HepG2 (cell line): ENCODE data around the gene CCDC6. TPM values are rescaled to one million over a fixed set of nuclear protein-coding genes. Genes with fewer than 3 reads are reported as not detected.

Experiments used
- HNRNPH1 ChIP-seq: fragments of 200-400 bp; formaldehyde crosslinking; optimal IDR thresholded peaks from 2 replicates; pipeline ENCODE3; 2017; ENCODE audit warnings: mild to moderate bottlenecking, low read depth, low read length
- NFKB2 ChIP-seq: sonication (generic); formaldehyde crosslinking; IDR thresholded peaks from 2 replicates; pipeline ENCODE4 v1.4.0; 2020; ENCODE audit warnings: missing genetic modification reagents, borderline replicate concordance
- NR2C2 ChIP-seq: sonication (generic); formaldehyde crosslinking; IDR thresholded peaks from 2 replicates; pipeline ENCODE4 v1.4.0; 2020; ENCODE audit warnings: missing genetic modification reagents, mild to moderate bottlenecking, moderate library complexity, borderline replicate concordance
- NR2F1 ChIP-seq, 2 experiments: fragments of 450-650 bp in 1 of 2; formaldehyde crosslinking in 1 of 2; IDR thresholded peaks; 2 replicates each; pipeline versions ENCODE4 v1.5.0 to v1.6.1; 2016 to 2020; ENCODE audit warnings: mild to moderate bottlenecking in 1 of 2, missing compliant biosample characterization in 1 of 2, missing genetic modification reagents in 1 of 2, moderate library complexity in 1 of 2
- SAP130 ChIP-seq: IDR thresholded peaks from 2 replicates; pipeline ENCODE4 v1.6.1; 2016; ENCODE audit warnings: low read depth
- SRSF9 ChIP-seq: fragments of 200-400 bp; formaldehyde crosslinking; IDR thresholded peaks from 2 replicates; pipeline ENCODE4 v1.6.1; 2018; ENCODE audit warnings: borderline replicate concordance, mild to moderate bottlenecking, low read depth, low read length; ENCODE audit not compliant: insufficient read depth, poor library complexity, severe bottlenecking
- ZNF546 ChIP-seq: sonication (generic); formaldehyde crosslinking; conservative IDR thresholded peaks from 2 replicates; pipeline ENCODE4 v1.8.1; 2023; ENCODE audit warnings: mild to moderate bottlenecking, missing genetic modification reagents
- ZNF788 ChIP-seq: sonication (generic); formaldehyde crosslinking; IDR thresholded peaks from 2 replicates; pipeline ENCODE4 v1.5.0; 2020; ENCODE audit warnings: mild to moderate bottlenecking, missing genetic modification reagents, borderline replicate concordance
- polyA plus RNA-seq, 8 experiments: library from polyadenylated mRNA; depleted of rRNA in 3 of 8; stranded (reverse) in 7 of 8; unstranded in 1 of 8; fragments of >200 nt; fragmentation: Illumina TruSeq in 4 of 8; extraction: Trizol in 4 of 8; gene quantifications; 2 replicates each; pipeline versions ENCODE4 v1.2.1 to v1.2.3, GENCODE V29; 2011 to 2016; ENCODE audit warnings: low read depth in 4 of 8, missing spikeins in 1 of 8, mixed read lengths in 1 of 8; ENCODE audit not compliant: insufficient read depth in 1 of 8
- total RNA-seq, 5 experiments: library from RNA; depleted of rRNA; stranded (reverse); fragments of >200 nt; fragmentation: Illumina TruSeq; extraction: Trizol; gene quantifications; 2 replicates each; pipeline ENCODE4 v1.2.3, GENCODE V29; 2016; ENCODE audit warnings: low read depth in 1 of 5
- TF ChIP-seq, protein P1 (sequence below): sonication (generic); formaldehyde crosslinking; conservative IDR thresholded peaks from 2 replicates; pipeline ENCODE4 v1.8.0; 2022; ENCODE audit warnings: low read depth, missing genetic modification reagents
- TF ChIP-seq, protein P2 (sequence below): fragments of 450-650 bp; IDR thresholded peaks from 2 replicates; pipeline ENCODE4 v1.6.1; 2016
- TF ChIP-seq, protein P3 (sequence below): sonication (generic); formaldehyde crosslinking; IDR thresholded peaks from 2 replicates; pipeline ENCODE4 v1.9.0; 2022; ENCODE audit warnings: missing genetic modification reagents, mild to moderate bottlenecking, borderline replicate concordance
- TF ChIP-seq, protein P4 (sequence below): sonication (generic); formaldehyde crosslinking; IDR thresholded peaks from 2 replicates; pipeline ENCODE4 v1.4.0; 2020; ENCODE audit warnings: missing genetic modification reagents
- TF ChIP-seq, protein P5 (sequence below): IDR thresholded peaks from 2 replicates; pipeline ENCODE4 v1.6.1; 2016; ENCODE audit warnings: control low read depth
- TF ChIP-seq, protein P6 (sequence below): IDR thresholded peaks from 2 replicates; pipeline ENCODE4 v1.6.1; 2012; ENCODE audit warnings: inconsistent platforms

CCDC6 gene
- total and polyA plus RNA-seq, 2 of the 13 experiments (the other 11 are each of a cell fraction or from before 2014, with no cell fraction given) = 17.9 to 18.3 TPM

DNA sequence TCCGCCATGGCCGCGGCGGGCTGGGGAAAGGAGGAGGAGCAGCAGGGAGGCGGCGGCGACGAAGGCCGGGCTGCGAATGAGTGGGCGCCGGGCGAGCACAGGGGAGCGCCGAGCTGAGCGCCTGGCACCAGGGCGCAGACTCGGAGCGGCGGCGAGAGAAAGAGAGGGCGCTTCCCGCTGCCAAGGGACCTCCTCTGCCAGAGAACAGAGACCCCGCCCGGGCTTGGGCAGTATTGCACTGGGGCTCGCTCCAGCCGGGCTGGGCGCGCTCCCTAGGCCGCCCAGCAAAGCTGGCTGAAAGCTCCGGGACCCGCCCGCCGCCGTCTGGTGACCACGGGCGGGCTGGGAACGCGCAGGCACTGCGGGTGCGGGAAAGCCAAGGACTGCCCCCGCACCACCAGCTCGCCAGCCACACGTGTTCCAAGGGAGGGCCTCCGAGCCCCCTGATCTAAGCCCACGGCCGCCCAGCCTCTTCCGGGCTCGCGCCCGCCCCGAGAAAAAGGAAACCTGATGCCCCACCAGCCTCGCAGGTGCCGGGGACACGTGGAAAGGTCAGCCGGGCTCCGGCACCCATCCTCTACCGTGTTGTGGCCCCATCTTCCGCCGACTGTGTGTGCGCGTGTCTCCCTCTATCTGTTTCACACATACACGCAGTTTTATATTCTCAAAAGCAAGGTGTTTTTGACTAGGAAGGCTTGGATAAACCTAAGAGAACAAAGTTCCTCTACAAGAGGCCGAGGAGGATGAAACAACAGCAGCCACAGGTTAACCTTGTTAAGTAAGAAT is at the start of gene CCDC6 (continued):
- TF ChIP-seq, protein P1, sequence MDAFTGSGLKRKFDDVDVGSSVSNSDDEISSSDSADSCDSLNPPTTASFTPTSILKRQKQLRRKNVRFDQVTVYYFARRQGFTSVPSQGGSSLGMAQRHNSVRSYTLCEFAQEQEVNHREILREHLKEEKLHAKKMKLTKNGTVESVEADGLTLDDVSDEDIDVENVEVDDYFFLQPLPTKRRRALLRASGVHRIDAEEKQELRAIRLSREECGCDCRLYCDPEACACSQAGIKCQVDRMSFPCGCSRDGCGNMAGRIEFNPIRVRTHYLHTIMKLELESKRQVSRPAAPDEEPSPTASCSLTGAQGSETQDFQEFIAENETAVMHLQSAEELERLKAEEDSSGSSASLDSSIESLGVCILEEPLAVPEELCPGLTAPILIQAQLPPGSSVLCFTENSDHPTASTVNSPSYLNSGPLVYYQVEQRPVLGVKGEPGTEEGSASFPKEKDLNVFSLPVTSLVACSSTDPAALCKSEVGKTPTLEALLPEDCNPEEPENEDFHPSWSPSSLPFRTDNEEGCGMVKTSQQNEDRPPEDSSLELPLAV (CRISPR knock-in tag) = no peak
- TF ChIP-seq ZNF788 = peak; percentile 77; the same call in 1 of the 2 replicates
- no peak for TF ChIP-seq ZNF546 (CRISPR knock-in tag)
- TF ChIP-seq NFKB2 = peak; percentile 89; the same call in 1 of the 2 replicates
- TF ChIP-seq, protein P2, sequence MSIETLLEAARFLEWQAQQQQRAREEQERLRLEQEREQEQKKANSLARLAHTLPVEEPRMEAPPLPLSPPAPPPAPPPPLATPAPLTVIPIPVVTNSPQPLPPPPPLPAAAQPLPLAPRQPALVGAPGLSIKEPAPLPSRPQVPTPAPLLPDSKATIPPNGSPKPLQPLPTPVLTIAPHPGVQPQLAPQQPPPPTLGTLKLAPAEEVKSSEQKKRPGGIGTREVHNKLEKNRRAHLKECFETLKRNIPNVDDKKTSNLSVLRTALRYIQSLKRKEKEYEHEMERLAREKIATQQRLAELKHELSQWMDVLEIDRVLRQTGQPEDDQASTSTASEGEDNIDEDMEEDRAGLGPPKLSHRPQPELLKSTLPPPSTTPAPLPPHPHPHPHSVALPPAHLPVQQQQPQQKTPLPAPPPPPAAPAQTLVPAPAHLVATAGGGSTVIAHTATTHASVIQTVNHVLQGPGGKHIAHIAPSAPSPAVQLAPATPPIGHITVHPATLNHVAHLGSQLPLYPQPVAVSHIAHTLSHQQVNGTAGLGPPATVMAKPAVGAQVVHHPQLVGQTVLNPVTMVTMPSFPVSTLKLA = peak; percentile 73
- TF ChIP-seq, protein P3, sequence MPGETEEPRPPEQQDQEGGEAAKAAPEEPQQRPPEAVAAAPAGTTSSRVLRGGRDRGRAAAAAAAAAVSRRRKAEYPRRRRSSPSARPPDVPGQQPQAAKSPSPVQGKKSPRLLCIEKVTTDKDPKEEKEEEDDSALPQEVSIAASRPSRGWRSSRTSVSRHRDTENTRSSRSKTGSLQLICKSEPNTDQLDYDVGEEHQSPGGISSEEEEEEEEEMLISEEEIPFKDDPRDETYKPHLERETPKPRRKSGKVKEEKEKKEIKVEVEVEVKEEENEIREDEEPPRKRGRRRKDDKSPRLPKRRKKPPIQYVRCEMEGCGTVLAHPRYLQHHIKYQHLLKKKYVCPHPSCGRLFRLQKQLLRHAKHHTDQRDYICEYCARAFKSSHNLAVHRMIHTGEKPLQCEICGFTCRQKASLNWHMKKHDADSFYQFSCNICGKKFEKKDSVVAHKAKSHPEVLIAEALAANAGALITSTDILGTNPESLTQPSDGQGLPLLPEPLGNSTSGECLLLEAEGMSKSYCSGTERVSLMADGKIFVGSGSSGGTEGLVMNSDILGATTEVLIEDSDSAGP (CRISPR knock-in tag) = peak; percentile 91
- TF ChIP-seq NR2F1 (CRISPR knock-in tag; IDR thresholded peaks at IDR 0.05) = peak; percentile 75 to 92
- peak; percentile 77 for TF ChIP-seq SAP130 (CRISPR knock-in tag)
- TF ChIP-seq NR2C2 (CRISPR knock-in tag) = peak; percentile 79; the same call in 1 of the 2 replicates
- TF ChIP-seq, protein P4, sequence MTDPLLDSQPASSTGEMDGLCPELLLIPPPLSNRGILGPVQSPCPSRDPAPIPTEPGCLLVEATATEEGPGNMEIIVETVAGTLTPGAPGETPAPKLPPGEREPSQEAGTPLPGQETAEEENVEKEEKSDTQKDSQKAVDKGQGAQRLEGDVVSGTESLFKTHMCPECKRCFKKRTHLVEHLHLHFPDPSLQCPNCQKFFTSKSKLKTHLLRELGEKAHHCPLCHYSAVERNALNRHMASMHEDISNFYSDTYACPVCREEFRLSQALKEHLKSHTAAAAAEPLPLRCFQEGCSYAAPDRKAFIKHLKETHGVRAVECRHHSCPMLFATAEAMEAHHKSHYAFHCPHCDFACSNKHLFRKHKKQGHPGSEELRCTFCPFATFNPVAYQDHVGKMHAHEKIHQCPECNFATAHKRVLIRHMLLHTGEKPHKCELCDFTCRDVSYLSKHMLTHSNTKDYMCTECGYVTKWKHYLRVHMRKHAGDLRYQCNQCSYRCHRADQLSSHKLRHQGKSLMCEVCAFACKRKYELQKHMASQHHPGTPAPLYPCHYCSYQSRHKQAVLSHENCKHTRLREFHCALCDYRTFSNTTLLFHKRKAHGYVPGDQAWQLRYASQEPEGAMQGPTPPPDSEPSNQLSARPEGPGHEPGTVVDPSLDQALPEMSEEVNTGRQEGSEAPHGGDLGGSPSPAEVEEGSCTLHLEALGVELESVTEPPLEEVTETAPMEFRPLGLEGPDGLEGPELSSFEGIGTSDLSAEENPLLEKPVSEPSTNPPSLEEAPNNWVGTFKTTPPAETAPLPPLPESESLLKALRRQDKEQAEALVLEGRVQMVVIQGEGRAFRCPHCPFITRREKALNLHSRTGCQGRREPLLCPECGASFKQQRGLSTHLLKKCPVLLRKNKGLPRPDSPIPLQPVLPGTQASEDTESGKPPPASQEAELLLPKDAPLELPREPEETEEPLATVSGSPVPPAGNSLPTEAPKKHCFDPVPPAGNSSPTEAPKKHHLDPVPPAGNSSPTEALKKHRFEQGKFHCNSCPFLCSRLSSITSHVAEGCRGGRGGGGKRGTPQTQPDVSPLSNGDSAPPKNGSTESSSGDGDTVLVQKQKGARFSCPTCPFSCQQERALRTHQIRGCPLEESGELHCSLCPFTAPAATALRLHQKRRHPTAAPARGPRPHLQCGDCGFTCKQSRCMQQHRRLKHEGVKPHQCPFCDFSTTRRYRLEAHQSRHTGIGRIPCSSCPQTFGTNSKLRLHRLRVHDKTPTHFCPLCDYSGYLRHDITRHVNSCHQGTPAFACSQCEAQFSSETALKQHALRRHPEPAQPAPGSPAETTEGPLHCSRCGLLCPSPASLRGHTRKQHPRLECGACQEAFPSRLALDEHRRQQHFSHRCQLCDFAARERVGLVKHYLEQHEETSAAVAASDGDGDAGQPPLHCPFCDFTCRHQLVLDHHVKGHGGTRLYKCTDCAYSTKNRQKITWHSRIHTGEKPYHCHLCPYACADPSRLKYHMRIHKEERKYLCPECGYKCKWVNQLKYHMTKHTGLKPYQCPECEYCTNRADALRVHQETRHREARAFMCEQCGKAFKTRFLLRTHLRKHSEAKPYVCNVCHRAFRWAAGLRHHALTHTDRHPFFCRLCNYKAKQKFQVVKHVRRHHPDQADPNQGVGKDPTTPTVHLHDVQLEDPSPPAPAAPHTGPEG = peak; percentile 56
- no peak for TF ChIP-seq SRSF9
- no peak for TF ChIP-seq HNRNPH1
- TF ChIP-seq, protein P5, sequence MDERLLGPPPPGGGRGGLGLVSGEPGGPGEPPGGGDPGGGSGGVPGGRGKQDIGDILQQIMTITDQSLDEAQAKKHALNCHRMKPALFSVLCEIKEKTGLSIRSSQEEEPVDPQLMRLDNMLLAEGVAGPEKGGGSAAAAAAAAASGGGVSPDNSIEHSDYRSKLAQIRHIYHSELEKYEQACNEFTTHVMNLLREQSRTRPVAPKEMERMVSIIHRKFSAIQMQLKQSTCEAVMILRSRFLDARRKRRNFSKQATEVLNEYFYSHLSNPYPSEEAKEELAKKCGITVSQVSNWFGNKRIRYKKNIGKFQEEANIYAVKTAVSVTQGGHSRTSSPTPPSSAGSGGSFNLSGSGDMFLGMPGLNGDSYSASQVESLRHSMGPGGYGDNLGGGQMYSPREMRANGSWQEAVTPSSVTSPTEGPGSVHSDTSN (CRISPR knock-in tag) = no peak
- TF ChIP-seq, protein P6, sequence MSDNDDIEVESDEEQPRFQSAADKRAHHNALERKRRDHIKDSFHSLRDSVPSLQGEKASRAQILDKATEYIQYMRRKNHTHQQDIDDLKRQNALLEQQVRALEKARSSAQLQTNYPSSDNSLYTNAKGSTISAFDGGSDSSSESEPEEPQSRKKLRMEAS = peak; percentile 98
